AG09319 (cell line): Measurements from ENCODE around the gene PISD.

ENCODE experiments used
- DNase-seq: peaks from one replicate; pipeline ENCODE4 v3.0.0-alpha.2; 2010; ENCODE audit warnings: low read depth; ENCODE audit errors: extremely low read depth
- TF ChIP-seq, protein P1 (sequence below): IDR thresholded peaks from 2 replicates; pipeline ENCODE4 v1.5.1; 2011; ENCODE audit warnings: low read depth, mild to moderate bottlenecking, inconsistent platforms, low read length, moderate library complexity

PISD gene

DNA sequence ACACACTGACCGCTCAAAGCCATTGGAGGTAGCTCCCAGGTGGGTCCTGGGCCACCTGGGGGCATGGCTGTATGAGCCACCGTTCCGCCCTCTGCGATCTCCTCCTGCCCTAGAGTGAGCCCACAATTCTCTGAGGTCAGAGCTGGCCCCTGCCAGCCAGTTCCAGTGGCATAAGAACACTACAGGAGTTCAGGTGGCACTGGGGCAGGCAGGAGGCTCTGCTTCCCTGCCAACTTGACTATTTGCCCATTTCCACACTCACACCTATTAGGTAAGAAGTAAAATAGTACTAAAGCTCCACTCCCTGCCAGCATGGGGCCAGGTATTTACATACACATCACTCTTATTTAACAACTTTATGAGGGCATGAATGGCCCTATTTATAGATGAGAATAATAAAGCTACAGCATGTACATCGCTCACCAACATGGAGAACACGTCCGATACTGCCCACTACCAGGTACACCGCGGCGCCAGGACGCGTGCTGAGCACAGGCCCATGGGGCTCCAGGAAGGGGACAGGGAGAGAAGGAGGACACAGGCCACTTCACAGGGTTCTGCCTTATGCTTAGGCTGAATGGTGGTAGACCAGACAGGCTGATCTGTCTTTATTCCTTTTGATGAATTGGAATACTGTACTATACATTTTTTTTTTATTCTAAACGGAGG lies 26.2 kb downstream of the PISD start:
- TF ChIP-seq, protein P1, sequence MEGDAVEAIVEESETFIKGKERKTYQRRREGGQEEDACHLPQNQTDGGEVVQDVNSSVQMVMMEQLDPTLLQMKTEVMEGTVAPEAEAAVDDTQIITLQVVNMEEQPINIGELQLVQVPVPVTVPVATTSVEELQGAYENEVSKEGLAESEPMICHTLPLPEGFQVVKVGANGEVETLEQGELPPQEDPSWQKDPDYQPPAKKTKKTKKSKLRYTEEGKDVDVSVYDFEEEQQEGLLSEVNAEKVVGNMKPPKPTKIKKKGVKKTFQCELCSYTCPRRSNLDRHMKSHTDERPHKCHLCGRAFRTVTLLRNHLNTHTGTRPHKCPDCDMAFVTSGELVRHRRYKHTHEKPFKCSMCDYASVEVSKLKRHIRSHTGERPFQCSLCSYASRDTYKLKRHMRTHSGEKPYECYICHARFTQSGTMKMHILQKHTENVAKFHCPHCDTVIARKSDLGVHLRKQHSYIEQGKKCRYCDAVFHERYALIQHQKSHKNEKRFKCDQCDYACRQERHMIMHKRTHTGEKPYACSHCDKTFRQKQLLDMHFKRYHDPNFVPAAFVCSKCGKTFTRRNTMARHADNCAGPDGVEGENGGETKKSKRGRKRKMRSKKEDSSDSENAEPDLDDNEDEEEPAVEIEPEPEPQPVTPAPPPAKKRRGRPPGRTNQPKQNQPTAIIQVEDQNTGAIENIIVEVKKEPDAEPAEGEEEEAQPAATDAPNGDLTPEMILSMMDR = no peak

DNA sequence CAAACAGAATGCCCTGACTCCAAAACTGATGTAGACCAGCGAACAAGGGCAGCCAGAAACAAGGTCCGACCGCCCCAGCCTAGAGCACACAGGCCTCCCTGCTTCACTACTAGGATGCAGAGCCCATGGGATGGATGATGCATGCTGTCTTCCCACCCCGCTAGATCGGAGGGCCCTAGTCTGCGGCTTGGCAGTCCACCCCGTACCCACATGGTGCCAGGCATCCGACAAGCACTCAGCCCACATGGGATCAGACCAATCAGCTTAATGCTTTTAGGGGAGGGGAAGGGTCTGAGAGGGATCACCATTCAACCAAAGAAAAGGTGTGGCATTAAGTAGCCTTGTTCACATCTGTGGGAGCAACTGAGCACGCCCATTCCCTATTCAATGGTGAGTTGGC lies 30.6 kb downstream of the PISD start:
- no peak for DNase-seq
- TF ChIP-seq, protein P1 = no peak

More for the DNA sequence above, 26.2 kb downstream of the PISD start:
- no peak for DNase-seq

DNA sequence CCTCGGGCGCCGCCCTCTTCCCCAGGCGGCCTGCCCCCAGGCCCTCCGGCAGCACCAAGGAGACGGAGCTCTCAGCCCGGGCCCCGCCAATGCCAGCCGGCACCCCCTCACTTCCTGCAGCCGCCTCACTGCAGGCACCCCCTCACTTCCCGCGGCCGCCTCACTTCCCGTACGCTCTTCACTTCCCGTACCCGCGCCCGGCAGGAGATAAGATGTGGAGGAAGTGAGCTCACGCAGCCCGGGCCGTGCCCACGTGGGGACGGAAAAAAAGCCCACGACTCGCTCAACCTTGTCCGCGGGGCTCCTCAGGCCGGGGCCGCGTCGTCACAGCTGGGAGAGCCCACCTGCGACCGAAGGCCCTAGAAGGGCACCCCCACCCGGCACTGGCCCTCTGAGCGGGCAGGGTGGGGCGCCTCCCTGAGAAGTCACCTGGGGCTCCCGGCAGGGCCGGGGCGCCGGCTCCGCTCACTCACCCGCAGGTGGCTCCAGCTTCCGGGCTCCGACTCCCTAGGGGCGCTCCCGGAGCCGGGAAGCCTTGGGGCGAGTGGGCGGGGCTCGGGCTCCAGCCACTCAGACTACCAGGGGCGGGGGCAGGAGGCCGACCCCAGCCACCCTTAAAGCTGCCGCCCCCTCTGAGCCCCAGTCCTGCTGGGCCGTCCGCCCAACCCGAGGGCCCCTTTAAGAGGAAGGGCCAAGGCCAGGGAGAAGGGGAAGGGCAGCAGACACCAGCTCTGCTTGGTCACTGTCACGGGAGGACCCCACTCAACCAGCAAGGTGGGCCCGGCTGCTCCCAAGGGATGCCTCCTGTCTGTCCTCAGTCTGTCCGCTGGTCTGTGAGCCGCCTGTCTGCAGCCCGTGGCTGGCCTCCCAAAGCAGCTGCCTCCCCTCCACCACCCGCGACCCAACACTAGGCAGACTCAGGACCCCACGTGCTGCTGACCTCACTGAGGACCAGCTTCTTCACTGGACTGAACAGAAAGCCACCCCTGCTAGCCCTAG lies 31.4 kb downstream of the PISD start:
- no peak for DNase-seq
- TF ChIP-seq, protein P1 = no peak

DNA sequence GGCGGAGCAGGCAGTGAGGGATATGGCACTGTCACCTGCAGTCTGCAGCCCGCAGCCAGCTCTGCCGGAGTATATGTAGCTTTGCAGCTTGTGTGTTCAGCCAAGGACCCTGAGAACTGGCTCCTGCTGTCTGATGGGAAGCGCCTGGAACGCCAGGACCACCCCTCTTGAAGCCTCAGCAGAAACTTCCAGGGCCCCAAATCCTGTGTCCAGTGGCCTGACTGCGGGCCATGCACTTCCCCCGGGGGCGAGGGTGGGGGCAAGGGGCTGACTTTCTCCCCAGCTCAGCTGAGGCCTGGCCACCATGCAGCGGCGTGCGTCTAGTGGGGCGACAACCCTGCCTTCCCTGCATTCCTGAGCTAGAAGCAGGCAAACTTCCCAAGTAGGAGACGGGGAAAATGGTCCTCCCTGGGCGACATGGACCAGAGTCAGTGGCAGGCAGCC lies 32.3 kb downstream of the PISD start:
- TF ChIP-seq, protein P1 = no peak

DNA sequence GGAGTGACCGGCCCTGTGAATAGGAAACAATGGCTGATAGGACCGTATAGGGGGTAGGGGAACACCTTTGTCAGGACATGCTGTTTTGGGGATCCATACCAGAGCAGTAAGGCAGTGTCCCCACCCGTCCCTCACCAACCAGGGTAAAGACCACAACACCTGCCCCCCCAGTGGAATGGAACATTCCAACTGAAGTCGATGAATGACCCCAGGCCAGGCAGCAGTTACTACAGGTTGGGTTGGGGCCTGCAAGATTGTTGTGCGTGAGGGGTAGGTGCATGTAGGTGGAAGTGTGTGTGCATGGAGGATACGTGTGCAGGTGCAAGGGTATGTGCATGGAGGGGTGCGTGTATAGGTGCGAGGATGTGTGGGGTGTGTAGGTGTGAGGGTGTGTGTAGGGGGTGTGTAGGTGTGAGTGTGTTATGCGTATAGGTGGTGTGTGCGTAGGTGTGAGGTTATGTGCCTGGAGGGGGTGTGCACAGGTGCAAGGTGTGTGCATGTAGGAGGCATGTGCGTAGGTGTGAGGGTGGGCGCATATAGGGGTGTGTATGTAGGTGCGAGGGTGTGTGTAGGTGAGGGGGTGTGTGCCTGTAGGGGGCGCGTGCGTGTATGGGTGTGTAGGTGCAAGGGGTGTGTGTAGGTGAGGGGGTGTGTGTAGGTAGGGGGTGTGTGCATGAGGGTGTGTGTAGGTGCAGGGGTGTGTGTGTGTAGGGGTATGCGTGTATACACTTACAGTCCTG lies 32.9 kb downstream of the PISD start:
- TF ChIP-seq, protein P1 = no peak
- no peak for DNase-seq

More for the DNA sequence above, 32.3 kb downstream of the PISD start:
- no peak for DNase-seq

DNA sequence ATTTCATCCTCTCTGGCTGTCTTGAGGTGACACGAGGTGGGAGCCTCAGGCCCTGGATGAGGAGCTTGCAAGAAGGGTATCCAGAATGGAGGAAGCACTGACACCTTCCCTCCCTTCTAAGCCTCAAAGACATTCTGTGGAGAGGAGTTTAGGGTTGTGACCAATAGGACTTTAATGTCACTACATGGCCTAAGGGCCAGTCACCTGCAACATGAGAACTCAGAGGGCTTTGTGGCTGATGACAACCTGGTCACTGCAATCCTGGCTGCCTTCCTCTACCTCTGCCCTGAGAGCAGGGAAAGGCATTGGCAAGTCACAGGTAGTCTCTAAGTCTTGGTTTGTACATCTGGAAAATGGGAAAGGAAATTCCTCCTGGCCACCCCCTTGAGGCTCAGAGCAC lies 33.7 kb downstream of the PISD start:
- no peak for DNase-seq
- TF ChIP-seq, protein P1 = no peak
